ENCODE measurements around the gene OR2G2.
A peak's percentile ranks its signal among the peaks of the same experiment; 100 is the strongest.

Gene OR2G2

DNA sequence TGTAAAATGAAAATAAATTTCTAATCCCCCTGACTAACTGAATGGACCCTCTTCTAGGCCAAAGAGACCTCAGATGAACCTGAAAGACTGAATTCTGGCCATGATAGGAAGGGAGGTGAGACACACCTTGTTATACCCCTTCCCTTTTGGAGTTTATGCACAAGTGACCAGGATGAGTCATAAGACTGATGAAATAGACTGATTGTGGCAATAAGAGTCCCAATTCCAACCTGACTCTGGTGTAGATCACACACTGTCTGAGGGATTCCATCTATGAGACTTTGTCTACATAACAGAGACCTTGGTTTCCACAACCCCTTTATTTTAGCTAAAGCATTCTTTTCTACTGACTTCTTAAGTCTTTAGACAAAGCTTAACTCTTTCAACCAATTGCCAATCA, 13.5 kb upstream of the OR2G2 start:
- no peaks in the 10 kb centered on the region for H3K27me3 ChIP-seq (ENCODE audit: insufficient read depth, poor library complexity, severe bottlenecking)
- H3K27ac ChIP-seq (replicated peaks) = no peak overlapping the region
- DNase-seq (ENCODE audit: low read depth in 1 of 2, low spot score in 1 of 2) = no peak
- TF ChIP-seq CTCF (IDR thresholded peaks at IDR 0.05; ENCODE audit: insufficient read depth, low read length) (no peak), POLR2AphosphoS5 (IDR thresholded peaks at IDR 0.05; ENCODE audit: low read depth) (no peak), GABPA (IDR thresholded peaks at IDR 0.05; ENCODE audit: low read depth) (no peak), SPI1 (IDR thresholded peaks at IDR 0.05; ENCODE audit: borderline replicate concordance, low read depth) (no peak)
- TF ChIP-seq, protein P1, sequence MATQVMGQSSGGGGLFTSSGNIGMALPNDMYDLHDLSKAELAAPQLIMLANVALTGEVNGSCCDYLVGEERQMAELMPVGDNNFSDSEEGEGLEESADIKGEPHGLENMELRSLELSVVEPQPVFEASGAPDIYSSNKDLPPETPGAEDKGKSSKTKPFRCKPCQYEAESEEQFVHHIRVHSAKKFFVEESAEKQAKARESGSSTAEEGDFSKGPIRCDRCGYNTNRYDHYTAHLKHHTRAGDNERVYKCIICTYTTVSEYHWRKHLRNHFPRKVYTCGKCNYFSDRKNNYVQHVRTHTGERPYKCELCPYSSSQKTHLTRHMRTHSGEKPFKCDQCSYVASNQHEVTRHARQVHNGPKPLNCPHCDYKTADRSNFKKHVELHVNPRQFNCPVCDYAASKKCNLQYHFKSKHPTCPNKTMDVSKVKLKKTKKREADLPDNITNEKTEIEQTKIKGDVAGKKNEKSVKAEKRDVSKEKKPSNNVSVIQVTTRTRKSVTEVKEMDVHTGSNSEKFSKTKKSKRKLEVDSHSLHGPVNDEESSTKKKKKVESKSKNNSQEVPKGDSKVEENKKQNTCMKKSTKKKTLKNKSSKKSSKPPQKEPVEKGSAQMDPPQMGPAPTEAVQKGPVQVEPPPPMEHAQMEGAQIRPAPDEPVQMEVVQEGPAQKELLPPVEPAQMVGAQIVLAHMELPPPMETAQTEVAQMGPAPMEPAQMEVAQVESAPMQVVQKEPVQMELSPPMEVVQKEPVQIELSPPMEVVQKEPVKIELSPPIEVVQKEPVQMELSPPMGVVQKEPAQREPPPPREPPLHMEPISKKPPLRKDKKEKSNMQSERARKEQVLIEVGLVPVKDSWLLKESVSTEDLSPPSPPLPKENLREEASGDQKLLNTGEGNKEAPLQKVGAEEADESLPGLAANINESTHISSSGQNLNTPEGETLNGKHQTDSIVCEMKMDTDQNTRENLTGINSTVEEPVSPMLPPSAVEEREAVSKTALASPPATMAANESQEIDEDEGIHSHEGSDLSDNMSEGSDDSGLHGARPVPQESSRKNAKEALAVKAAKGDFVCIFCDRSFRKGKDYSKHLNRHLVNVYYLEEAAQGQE (IDR thresholded peaks at IDR 0.05; ENCODE audit: insufficient replicate concordance, low read depth) = no peak
- H3K4me3 ChIP-seq (replicated peaks; ENCODE audit: insufficient read depth, low read length) = no peak overlapping the region

GRCh38 chr1:247576514-247576913, 11.6 kb upstream of the OR2G2 start:
- Histone ChIP-seq H3K4me3 (replicated peaks; ENCODE audit: insufficient read depth, low read length) (no peak overlapping the region), H3K27ac (replicated peaks) (no peak overlapping the region), H3K27me3 (ENCODE audit: insufficient read depth, poor library complexity, severe bottlenecking) (no peaks in the 10 kb centered on the region)
- peak; percentile 11 to 34 for DNase-seq (ENCODE audit: low read depth in 1 of 2, low spot score in 1 of 2)
- TF ChIP-seq GABPA (IDR thresholded peaks at IDR 0.05; ENCODE audit: low read depth) (no peak), CTCF (IDR thresholded peaks at IDR 0.05; ENCODE audit: insufficient read depth, low read length) (peak; percentile 56)

GRCh38 chr1:247578946-247579460, 9.2 kb upstream of the OR2G2 start:
- Histone ChIP-seq H3K4me3 (replicated peaks; ENCODE audit: insufficient read depth, low read length) (no peak overlapping the region), H3K27me3 (ENCODE audit: insufficient read depth, poor library complexity, severe bottlenecking) (no peaks in the 10 kb centered on the region), H3K27ac (replicated peaks) (no peak overlapping the region)
- no peak for DNase-seq (ENCODE audit: low read depth in 1 of 2, low spot score in 1 of 2)
- TF ChIP-seq SPI1 (IDR thresholded peaks at IDR 0.05; ENCODE audit: borderline replicate concordance, low read depth) (no peak), POLR2AphosphoS5 (IDR thresholded peaks at IDR 0.05; ENCODE audit: low read depth) (no peak), GABPA (IDR thresholded peaks at IDR 0.05; ENCODE audit: low read depth) (no peak)
- TF ChIP-seq, protein P1 (IDR thresholded peaks at IDR 0.05; ENCODE audit: insufficient replicate concordance, low read depth) = no peak

GRCh38 chr1:247605286-247605685, 17.1 kb downstream of the OR2G2 start, which contains the start of gene OR2G3:
Gene OR2G3 (plus strand): TSS chr1:247605586. CDS start chr1:247605586, 0 bp downstream.
- DNase-seq (ENCODE audit: low read depth in 1 of 2, low spot score in 1 of 2) = no peak
- H3K27me3 ChIP-seq (ENCODE audit: insufficient read depth, poor library complexity, severe bottlenecking) = no peaks in the 10 kb centered on the region
- TF ChIP-seq POLR2AphosphoS5 (IDR thresholded peaks at IDR 0.05; ENCODE audit: low read depth) (no peak), SPI1 (IDR thresholded peaks at IDR 0.05; ENCODE audit: borderline replicate concordance, low read depth) (no peak), GABPA (IDR thresholded peaks at IDR 0.05; ENCODE audit: low read depth) (no peak), CTCF (IDR thresholded peaks at IDR 0.05; ENCODE audit: insufficient read depth, low read length) (no peak)
- TF ChIP-seq, protein P1 (IDR thresholded peaks at IDR 0.05; ENCODE audit: insufficient replicate concordance, low read depth) = no peak
- no peak within 1 kb of the TSS for H3K4me3 ChIP-seq (replicated peaks; ENCODE audit: insufficient read depth, low read length)
- no peak within 1 kb of the TSS for H3K27ac ChIP-seq (replicated peaks)

Data from HL-60 (cell line).